Measurements from ENCODE around the gene DENND10.
A peak's percentile ranks its signal among the peaks of the same experiment; 100 is the strongest.
"Not testable (repeated sequence)": the region's sequence is repeated elsewhere in the genome, so short reads cannot be mapped to it uniquely, and the experiment has no call there.

DENND10 gene

DNA sequence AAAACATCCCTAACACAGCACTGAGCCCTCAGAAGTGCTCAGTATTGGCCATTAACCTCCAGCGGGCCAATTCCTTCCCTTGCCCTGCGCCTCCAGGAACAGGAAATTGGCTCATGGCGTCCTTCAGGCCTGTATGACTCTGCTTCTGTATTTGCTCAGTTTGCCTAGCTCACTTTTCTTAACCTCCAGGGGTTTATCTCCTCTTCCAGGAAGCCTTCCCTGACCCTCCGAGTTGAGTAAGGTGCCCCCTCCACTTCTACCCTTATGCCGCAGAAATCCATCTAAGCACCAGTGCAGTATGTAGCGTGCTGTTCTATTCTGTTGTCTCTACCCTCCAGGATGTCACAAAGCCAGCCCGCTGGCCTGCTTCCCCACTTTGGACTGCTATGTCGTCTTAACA, 62.7 kb downstream of the DENND10 start:
- DNase-seq (ENCODE audit: low read depth) = no peak

DNA sequence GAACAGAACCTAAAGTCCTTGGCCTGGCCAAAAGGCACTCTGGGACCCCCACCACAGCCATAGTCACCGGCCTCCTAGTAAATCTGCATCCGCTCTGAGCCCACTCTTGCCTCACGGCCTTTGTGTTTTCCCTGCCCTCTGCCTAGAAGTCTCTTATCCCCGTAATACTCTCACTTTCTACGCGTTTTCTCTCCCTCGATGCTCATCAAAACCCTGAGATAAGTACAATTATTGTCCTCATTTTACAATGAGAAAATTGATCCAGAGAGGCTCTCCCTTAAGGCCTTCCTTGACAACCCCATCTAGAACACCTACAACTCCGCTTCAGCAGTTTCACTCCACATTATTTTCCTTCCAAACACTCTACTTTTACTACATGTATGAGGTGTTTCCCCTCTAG, 63.1 kb downstream of the DENND10 start:
- DNase-seq (ENCODE audit: low read depth) = no peak

DNA sequence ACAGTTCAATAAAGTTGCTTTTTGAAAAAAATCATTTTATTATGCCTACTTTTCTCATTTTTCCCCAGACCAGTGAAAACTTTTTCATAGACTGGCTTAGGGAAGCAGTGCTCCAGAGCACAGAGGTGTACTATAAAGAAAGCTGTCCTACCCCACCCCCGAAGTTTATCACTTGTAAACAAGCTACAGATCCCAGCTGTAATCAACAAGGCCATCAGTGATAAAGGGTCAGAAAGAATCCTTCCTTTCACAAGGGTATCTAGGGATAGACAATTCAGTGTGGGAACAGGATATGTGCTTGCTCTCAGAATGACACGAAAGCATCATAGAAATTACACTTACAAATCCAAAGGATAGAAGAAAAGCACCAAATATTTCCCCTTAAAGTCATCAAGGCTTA, 70.2 kb downstream of the DENND10 start:
- no peak for DNase-seq (ENCODE audit: low read depth)

DNA sequence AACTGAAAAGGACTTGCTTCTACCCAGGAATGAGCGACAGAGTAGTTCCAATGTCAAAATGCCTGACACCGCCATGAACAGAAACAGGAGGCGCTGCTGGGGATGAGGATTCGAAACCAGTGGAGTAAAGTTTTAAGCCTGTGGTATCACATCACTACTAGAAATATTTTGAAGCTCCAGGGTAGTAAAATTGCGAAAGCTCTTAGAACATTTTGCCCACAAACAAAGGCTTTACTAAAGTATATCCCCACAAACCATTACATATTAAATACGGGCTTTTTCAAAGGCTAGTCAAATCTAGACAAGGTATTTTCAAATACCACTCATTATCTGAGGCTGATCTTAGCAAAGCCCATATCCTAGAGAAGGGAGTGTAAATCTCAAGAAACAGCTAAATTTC, 72.3 kb downstream of the DENND10 start:
- no peak for DNase-seq (ENCODE audit: low read depth)

DNA sequence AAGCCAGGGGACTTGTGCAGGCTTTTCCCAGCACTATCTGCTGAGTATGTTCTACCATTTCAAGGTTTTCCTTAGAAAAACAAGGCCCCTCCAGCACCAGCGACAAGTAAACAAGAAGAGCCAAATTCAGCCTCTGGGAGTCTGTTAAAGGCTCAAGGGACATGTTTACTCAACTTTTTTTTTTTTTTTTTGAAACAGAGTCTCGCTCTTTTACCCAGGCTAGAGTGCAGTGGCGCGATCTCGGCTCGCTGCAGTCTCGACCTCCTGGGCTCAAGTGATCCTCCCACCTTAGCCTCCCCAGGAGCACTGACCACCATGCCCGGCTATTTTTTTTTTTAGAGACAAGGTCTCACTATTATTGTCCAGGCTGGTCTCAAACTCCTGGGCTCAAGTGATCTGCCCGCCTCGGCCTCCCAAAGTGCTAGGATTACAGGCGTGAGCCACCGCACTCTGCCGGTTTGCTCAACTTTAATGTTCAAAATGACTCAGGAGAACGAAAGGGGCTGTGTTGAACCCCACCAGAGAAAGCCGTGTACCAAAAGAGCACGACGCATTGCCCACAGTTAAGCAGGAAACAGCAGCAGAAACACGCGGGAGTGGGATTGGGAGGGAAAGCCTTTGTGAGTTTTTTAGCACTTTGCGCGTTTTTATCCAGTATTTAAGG, 73.9 kb downstream of the DENND10 start:
- no peak for DNase-seq (ENCODE audit: low read depth)

DNA sequence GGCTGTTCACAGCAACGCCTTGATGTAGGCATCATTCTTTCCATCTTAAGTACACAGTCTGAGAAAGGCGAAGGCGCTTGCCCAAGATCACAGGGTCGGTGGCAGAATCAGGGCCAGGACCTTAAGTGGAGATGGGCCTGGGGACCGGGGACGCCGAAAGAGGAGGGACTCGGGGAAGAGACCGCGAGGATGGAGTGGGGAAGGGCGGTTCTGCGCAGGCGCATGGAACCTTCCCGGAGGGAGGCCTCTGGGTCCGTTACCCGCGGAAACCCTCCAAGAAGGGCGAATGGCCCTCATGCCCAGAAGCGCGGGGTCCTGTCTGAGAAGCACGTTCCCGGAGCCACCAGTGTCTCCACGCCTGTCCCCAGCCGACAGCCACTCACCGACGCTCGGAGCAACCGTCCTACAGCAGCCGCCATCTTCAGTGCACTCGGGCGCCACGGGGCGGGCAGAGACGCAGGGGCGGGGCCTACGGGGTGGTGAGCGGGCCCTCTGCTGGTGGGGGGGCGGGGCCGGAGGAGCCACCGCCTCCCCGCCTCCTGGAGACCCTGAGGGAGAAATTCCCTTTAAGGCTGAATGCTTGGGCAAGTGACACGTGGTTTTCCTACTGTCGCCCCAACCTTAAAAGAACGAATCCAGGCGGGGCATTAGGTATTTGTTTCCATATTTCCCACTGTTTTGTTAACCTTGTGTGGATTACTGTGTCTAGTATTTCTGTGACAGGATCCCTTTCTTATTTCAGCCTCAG, 74.6 kb downstream of the DENND10 start, which contains the start of gene PRDX3:
Gene PRDX3 (minus strand): TSS at position 441 of the 748 bp plus-strand sequence. CDS start 22 bp downstream, at position 419.
- peak; percentile 73 for DNase-seq (ENCODE audit: low read depth)

DNA sequence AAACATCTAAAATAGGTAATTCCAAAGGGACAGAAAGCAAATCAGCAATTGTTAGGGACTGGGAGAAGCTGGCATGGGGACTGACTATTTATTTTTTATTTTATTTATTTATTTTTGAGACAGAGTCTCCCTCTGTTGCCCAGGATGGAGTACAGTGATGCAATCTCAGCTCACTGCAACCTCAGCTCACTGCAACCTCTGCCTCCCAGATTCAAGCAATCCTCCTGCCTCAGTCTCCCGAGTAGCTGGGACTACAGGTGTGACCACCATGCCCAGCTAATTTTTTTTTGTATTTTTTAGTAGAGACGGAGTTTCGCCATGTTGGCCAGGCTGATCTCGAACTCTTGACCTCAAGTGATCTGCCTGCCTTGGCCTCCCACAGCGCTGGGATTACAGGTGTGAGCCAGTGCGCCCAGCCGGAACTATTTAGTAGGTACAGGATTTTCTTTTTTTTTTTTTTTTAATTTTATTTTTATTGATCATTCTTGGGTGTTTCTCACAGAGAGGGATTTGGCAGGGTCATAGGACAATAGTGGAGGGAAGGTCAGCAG, 77.0 kb downstream of the DENND10 start:
- not testable (repeated sequence) for DNase-seq (ENCODE audit: low read depth)

DNA sequence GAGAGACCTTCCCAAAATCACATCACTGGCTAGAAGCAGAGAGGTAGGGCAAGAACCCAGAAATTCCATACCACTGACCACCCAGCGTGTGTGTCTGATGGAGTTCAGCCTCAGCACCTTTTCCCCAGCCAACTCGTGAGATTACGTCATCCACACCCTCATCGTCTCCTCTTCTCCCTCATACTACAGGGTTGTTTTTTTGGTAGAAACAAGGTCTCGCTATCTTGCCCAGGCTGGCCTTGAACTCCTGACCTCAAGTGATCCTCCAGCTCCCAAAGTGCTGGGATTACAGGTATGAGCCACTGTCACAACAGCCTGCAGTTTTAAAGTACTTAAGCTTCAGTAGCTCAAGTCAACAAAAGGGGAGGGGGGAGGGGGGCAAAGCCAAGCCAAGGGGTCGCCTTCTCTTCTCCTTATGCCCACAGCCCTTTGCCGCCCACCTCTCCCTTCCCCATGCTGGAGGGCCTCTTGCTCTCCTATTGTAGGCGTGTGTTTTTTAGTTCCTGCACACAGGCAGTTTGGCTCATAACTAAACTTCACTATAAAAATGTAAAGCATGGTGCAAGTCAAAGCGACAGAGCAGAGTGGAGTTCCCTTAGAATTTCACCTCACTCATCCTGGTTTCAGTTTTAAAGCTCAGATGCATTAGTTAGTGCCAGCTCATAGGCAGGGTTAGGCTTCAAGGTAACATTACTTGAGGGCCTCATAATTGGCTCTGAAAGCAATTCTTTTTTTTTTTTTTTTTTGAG, 79.9 kb downstream of the DENND10 start:
- no peak for DNase-seq (ENCODE audit: low read depth)
